HEK293T (cell line): Measurements from ENCODE around the gene PPP1R15A.

Experiments used
- FOXK2 ChIP-seq: fragments of 450-650 bp; IDR thresholded peaks from 2 replicates; pipeline ENCODE4 v1.6.1; 2016; ENCODE audit warnings: mild to moderate bottlenecking
- LEF1 ChIP-seq: fragments of 450-650 bp; IDR thresholded peaks from 2 replicates; pipeline ENCODE4 v1.6.1; 2017; ENCODE audit warnings: mild to moderate bottlenecking, borderline replicate concordance
- SP1 ChIP-seq: fragments of 450-650 bp; IDR thresholded peaks from 2 replicates; pipeline ENCODE4 v1.6.1; 2017
- ZNF384 ChIP-seq: fragments of 450-650 bp; IDR thresholded peaks from 2 replicates; pipeline ENCODE4 v1.6.1; 2016

GRCh38 chr19:48921721-48922500 is 49.7 kb downstream of the PPP1R15A start:
- no peak for TF ChIP-seq SP1
- no peak for TF ChIP-seq ZNF384
- TF ChIP-seq LEF1 = no peak
- no peak for TF ChIP-seq FOXK2
